HG02981 (cell line): ENCODE measurements around the gene CYP8B1.
A peak's percentile ranks its signal among the peaks of the same experiment; 100 is the strongest.

Experiments
- ATAC-seq: cut with Tn5 transposase; IDR thresholded peaks from one replicate; pipeline ENCODE4 v1.9.1; 2021; ENCODE audit warnings: mild to moderate bottlenecking, moderate library complexity; ENCODE audit not compliant: unreplicated experiment

Gene CYP8B1

DNA sequence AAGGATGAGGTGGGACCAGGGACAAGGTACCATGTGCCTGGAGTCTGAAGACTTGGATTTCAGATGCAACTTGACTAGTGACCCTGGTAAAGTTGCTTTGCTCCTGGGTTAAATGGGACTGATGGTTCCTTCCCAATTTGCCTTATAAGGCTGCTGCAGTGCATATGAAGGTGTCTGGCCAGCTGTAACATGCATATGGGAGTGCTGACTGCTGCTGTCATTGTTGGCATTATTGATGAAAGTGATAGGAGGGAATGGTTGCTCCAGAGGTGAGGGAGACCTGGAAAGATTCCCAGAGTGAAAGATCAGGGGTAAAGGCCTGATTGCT, 20.5 kb downstream of the CYP8B1 start:
- ATAC-seq, result no peak

GRCh38 chr3:42853739-42854302, 21.9 kb downstream of the CYP8B1 start:
- ATAC-seq, result no peak

GRCh38 chr3:42853056-42853455, 22.6 kb downstream of the CYP8B1 start:
- ATAC-seq, result no peak

DNA sequence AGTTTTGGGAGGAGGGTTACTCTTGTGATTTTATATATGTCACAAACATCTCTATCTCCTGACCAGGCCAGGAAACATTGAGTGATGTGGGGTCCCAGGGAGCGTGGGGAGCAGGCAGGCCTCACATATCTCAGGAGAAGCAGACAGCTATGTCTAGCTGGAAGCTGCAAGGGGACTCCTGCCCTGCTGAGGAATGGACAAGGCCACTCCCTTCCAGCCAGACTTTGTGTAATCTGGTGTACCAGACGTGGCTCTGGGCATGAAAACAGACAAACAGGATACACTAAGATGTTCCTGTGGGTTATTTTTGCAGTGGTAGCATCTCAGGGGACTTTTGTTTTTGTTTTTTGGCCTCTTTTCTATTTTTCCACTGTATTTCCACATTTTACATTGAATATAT, 23.2 kb downstream of the CYP8B1 start:
- ATAC-seq, result no peak

- no peak for ATAC-seq
These were observed 24.3 kb downstream of the CYP8B1 start for GRCh38 chr3:42851228-42851834.

GRCh38 chr3:42850263-42850662, 25.4 kb downstream of the CYP8B1 start:
- ATAC-seq, result no peak

GRCh38 chr3:42849017-42849416, 26.7 kb downstream of the CYP8B1 start:
- ATAC-seq, result no peak

- no peak for ATAC-seq
These were observed 27.9 kb downstream of the CYP8B1 start for GRCh38 chr3:42847731-42848130.

DNA sequence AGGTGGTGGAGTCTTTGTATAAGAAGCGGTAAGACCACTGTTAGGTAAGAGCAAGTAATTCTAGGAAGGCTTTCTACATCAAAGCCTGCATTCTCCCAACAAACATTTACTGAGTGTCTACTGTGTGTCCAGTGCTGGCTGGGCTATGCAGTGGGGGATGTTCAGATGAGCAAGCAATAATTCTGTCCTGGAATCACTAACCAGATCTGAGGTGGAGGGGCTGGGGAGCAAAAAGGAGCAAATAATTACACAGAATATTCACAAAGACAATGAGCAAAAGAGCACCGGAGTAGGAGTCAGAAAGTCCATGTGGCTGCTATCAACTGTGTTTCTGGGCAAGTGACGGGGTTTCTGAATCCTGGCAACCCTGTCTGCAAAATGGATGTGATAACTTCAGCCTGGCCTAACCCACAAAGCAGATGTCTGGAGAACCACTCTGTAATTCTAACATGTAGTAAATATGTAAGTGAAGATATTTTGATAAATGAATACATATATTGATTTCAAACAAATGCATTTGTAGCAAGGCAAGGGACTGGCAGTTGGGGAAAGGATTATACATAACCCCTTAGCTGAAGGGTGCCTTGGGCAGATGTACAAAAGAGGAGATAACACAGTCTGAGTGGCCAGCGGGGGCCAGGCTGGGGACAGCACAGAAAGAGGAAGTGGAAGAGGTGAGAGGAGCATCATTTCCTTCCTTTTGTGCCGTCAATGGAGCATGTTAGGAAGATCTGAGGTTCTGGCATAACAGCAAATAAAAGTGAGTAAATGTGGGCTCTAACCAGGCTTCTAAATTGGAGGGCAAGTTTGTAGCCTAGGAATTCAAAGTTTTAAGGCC, 28.8 kb downstream of the CYP8B1 start:
- ATAC-seq, result no peak

GRCh38 chr3:42844815-42845214, 30.9 kb downstream of the CYP8B1 start:
- no peak for ATAC-seq

GRCh38 chr3:42844412-42844713, 31.3 kb downstream of the CYP8B1 start:
- ATAC-seq, result no peak

DNA sequence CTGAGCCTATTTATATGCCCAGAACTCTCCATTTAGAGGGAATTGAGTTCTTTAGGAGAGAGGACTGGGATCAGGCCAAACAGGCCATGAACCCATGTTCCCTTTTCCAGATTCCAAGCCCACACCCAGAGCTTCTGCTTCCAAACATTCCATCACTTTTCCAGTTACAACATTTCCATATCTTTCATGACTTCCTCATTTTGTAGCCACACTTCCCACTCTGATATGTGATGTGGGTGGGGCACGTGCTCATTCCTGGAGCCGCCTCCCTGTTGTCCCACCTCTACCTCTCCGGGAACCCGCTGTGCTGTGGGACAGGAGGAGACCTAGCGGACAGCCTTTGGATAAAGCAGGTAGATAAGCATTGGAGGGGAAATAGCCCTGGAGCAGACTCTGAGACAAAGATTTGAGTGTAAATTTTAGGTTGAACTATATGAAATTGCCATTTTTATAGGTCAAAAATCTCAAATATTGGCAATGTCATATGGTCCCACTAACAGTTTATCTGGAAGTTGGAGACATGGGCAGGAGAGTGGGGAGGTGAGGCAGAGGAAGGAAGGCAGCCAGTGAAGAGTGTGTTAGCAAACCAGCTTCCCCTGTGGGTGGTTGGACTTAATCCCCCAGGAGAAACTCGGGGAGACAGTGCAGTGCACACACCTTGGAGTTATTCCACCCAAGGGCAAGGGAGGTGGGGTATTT, 31.8 kb downstream of the CYP8B1 start:
- no peak for ATAC-seq

DNA sequence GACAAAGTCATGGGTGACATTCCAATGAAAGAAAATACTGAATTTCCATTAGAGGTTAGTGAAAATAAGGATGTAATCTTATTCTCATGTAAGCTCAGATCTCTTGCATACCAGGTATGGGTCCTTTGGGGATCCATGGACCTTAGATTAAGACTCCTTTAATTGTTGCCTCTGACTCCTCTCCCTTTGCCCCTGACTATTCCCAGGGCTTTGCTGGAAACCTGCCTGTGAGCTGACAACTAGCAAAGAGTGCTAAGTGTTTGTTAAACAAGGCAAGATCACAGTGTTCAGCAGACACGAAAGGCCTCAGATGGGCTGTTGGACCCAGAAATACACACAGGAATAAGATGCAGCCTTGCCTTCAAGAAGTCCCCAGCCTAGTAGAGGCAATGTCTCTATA, 34.3 kb downstream of the CYP8B1 start:
- no peak for ATAC-seq

- ATAC-seq, result peak; percentile 94
These were observed 36.1 kb downstream of the CYP8B1 start for GRCh38 chr3:42839616-42840015.

- no peak for ATAC-seq
These were observed 37.1 kb downstream of the CYP8B1 start for GRCh38 chr3:42838571-42838970.

- no peak for ATAC-seq
These were observed 39.2 kb downstream of the CYP8B1 start for GRCh38 chr3:42836150-42837123.

GRCh38 chr3:42831321-42831713, 44.4 kb downstream of the CYP8B1 start:
- ATAC-seq, result peak; percentile 65

GRCh38 chr3:42830437-42831320, 45.0 kb downstream of the CYP8B1 start:
- ATAC-seq, result no peak

DNA sequence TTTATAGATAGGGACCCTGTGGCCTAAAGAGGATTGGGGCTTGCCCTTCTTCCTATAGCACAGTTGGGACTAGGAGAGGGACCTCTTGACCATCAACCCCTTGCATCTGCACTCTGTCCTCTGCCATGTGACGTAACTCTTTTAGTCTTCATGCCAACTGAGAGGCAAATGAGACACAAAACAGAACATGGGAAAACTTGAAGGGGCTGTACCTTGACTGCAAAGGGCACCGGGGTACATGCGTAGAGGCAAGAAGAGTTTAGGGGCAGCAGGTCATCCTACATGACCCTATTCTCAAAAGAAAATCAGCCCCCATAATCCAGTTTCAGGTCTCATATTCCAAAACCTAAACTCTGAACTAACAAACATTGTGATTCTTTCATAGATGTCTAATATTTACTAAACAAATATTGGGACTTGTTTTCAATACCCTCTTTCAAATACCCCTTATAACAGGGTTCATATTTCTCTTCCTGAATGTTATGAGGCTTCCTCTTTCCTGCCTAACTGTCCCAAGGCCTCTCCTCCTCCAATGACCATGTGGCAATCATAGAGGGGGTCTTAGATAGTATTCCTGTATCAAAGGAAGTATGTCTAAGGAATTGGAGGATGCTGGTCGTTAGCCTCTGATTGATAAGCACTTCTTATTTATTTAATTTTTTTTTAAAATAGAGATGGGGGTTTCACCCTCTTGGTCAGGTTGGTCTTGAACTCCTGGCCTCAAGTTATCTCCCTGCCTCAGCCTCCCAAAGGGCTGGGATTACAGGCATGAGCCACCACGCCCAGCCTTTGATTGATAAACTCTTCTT, 45.8 kb downstream of the CYP8B1 start:
- no peak for ATAC-seq
